ENCODE measurements around the gene NRP1. TPM values are rescaled to one million over a fixed set of nuclear protein-coding genes. Genes with fewer than 3 reads are reported as not detected.
A peak's percentile ranks its signal among the peaks of the same experiment; 100 is the strongest.

NRP1 gene
- total and polyA plus RNA-seq, 4 donors, result 14.6 to 55.6 (median 37.8) TPM

DNA sequence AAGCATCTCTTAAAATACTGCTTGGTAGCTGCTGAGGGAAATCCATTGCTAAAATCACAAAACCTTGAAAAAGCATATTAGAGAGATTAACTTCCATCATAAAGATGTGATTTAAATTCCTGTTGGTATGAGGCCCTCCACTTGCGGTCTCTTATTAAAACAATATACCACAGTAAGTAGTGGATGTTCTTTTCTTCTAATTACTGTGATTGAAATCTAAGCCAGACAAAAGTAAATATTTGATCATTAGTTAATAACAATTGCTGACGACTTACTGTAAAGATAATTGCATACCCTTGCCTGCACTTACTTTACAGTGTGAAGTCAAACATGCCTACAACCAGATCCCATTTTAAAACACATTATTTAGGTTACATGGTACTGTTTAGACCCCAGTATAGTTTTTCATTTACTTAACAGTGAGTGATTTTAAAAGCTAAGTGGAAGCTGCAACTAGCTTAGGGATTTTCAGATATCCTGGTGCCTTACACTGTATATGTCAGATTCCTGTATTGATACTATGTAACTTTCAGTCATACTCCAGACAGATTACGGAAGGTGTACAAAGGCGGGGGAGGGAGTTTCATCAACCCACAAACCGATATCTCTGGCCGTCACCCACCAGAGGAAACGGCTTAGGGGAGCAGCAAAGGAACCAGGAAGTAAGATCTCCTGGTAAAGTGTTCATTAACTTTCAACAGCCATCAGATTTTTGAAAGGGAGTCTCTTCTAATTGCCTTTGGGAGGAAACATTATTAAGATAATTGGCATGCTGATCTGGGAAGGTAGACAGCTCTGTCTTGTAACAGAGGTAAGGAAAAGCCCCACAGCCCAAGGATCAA, 986 bp downstream of the NRP1 start:
- peak overlapping the region; percentile 92 to 99 (median 93) for H3K4me3 ChIP-seq (ENCODE audit: low read depth in 1 of 3, low read length in 3 of 3)
- no peak for DNase-seq (ENCODE audit: low spot score)
- H3K9ac ChIP-seq (ENCODE audit: low read depth in 1 of 2, low read length in 2 of 2), result peak overlapping the region; percentile 95 to 98
- peaks cover 3 to 55% (median 27%) of the 10 kb centered on the region in 4 donors for H3K4me1 ChIP-seq (ENCODE audit: control insufficient read depth in 4 of 4, insufficient read depth in 4 of 4, low read length in 3 of 4)
- no peaks in the 10 kb centered on the region for H3K9me3 ChIP-seq (ENCODE audit: control insufficient read depth in 4 of 4, low read length in 3 of 4)
- peak overlapping the region; percentile 92 to 98 for H3K27ac ChIP-seq (ENCODE audit: low read depth in 1 of 2, low read length in 2 of 2)
- 8% methylated on average over 7 of the region's 7 CpGs for WGBS
- peaks cover 0 to 10% (median 7%) of the 10 kb centered on the region in 4 donors for H3K36me3 ChIP-seq (ENCODE audit: control insufficient read depth in 4 of 4, insufficient read depth in 3 of 4, low read depth in 1 of 4, low read length in 3 of 4)
- TF ChIP-seq JUND (IDR thresholded peaks at IDR 0.05) (no peak), RXRA (IDR thresholded peaks at IDR 0.05) (no peak), FOXA1 (IDR thresholded peaks at IDR 0.05) (no peak), RAD21 (IDR thresholded peaks at IDR 0.05) (no peak)
- TF ChIP-seq, protein P1, sequence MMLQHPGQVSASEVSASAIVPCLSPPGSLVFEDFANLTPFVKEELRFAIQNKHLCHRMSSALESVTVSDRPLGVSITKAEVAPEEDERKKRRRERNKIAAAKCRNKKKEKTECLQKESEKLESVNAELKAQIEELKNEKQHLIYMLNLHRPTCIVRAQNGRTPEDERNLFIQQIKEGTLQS (IDR thresholded peaks at IDR 0.05), result no peak
- TF ChIP-seq, protein P2, sequence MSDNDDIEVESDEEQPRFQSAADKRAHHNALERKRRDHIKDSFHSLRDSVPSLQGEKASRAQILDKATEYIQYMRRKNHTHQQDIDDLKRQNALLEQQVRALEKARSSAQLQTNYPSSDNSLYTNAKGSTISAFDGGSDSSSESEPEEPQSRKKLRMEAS (IDR thresholded peaks at IDR 0.05), result no peak
- H3K27me3 ChIP-seq (ENCODE audit: control insufficient read depth in 4 of 4, insufficient read depth in 4 of 4, low read length in 3 of 4), result no peaks in the 10 kb centered on the region

GRCh38 chr10:33332183-33333065, 2.0 kb downstream of the NRP1 start:
- Histone ChIP-seq H3K36me3 (ENCODE audit: control insufficient read depth in 4 of 4, insufficient read depth in 3 of 4, low read depth in 1 of 4, low read length in 3 of 4) (peaks cover 0 to 10% (median 7%) of the 10 kb centered on the region in 4 donors), H3K9me3 (ENCODE audit: control insufficient read depth in 4 of 4, low read length in 3 of 4) (no peaks in the 10 kb centered on the region), H3K4me3 (ENCODE audit: low read depth in 1 of 3, low read length in 3 of 3) (peak overlapping the region; percentile 92 to 99 (median 93)), H3K27ac (ENCODE audit: low read depth in 1 of 2, low read length in 2 of 2) (peak overlapping the region; percentile 92 to 98), H3K9ac (ENCODE audit: low read depth in 1 of 2, low read length in 2 of 2) (peak overlapping the region; percentile 72 to 98), H3K4me1 (ENCODE audit: control insufficient read depth in 4 of 4, insufficient read depth in 4 of 4, low read length in 3 of 4) (peaks cover 5 to 59% (median 29%) of the 10 kb centered on the region in 4 donors), H3K27me3 (ENCODE audit: control insufficient read depth in 4 of 4, insufficient read depth in 4 of 4, low read length in 3 of 4) (no peaks in the 10 kb centered on the region)
- DNase-seq (ENCODE audit: low spot score), result no peak
- 33% methylated on average over 5 of the region's 5 CpGs for WGBS
- no peak for TF ChIP-seq TAF1 (conservative IDR thresholded peaks at IDR 0.05)
- no peak for TF ChIP-seq GABPA (IDR thresholded peaks at IDR 0.05 in 1 of 2, conservative IDR thresholded peaks at IDR 0.05 in 1 of 2)
- peak; percentile 51 for TF ChIP-seq NR2F2 (IDR thresholded peaks at IDR 0.05)
- TF ChIP-seq RAD21 (IDR thresholded peaks at IDR 0.05), result no peak
- peak; percentile 30 to 40 for TF ChIP-seq HNF4A (conservative IDR thresholded peaks at IDR 0.05)
- TF ChIP-seq FOXA2 (IDR thresholded peaks at IDR 0.05), result no peak
- TF ChIP-seq RXRA (IDR thresholded peaks at IDR 0.05), result peak; percentile 8 to 10
- no peak for TF ChIP-seq ZBTB33 (IDR thresholded peaks at IDR 0.05)

- H3K4me1 ChIP-seq (ENCODE audit: control insufficient read depth in 4 of 4, insufficient read depth in 4 of 4, low read length in 3 of 4), result peaks cover 5 to 57% (median 30%) of the 10 kb centered on the region in 4 donors
- no peaks in the 10 kb centered on the region for H3K9me3 ChIP-seq (ENCODE audit: control insufficient read depth in 4 of 4, low read length in 3 of 4)
- H3K9ac ChIP-seq (ENCODE audit: low read depth in 1 of 2, low read length in 2 of 2), result peak overlapping the region in 1 of 2 donors; percentile 14
- WGBS, result 20% methylated on average over 2 of the region's 2 CpGs
- peaks cover 0 to 10% (median 7%) of the 10 kb centered on the region in 4 donors for H3K36me3 ChIP-seq (ENCODE audit: control insufficient read depth in 4 of 4, insufficient read depth in 3 of 4, low read depth in 1 of 4, low read length in 3 of 4)
- TF ChIP-seq HNF4G (IDR thresholded peaks at IDR 0.05) (no peak), HNF4A (conservative IDR thresholded peaks at IDR 0.05) (no peak), FOXA2 (IDR thresholded peaks at IDR 0.05) (no peak)
- H3K4me3 ChIP-seq (ENCODE audit: low read depth in 1 of 3, low read length in 3 of 3), result peak overlapping the region; percentile 92 to 99 (median 93)
- peak overlapping the region; percentile 6 to 15 for H3K27ac ChIP-seq (ENCODE audit: low read depth in 1 of 2, low read length in 2 of 2)
- no peaks in the 10 kb centered on the region for H3K27me3 ChIP-seq (ENCODE audit: control insufficient read depth in 4 of 4, insufficient read depth in 4 of 4, low read length in 3 of 4)
- DNase-seq (ENCODE audit: low spot score), result no peak
Observed at GRCh38 chr10:33331379-33331694, 3.1 kb downstream of the NRP1 start.
